GM12801 (cell line): Measurements from ENCODE around the gene HSDL2.

Source experiments
- CTCF ChIP-seq: IDR thresholded peaks from one replicate; pipeline ENCODE4 v1.5.1; 2011; ENCODE audit warnings: control low read depth; ENCODE audit not compliant: insufficient read length; ENCODE audit errors: extremely low read depth

HSDL2 gene

GRCh38 chr9:112369817-112370216 lies 10.1 kb upstream of the HSDL2 start:
- TF ChIP-seq CTCF = no peak

- no peak for TF ChIP-seq CTCF
Measured at GRCh38 chr9:112371060-112371459, 8.8 kb upstream of the HSDL2 start.

DNA sequence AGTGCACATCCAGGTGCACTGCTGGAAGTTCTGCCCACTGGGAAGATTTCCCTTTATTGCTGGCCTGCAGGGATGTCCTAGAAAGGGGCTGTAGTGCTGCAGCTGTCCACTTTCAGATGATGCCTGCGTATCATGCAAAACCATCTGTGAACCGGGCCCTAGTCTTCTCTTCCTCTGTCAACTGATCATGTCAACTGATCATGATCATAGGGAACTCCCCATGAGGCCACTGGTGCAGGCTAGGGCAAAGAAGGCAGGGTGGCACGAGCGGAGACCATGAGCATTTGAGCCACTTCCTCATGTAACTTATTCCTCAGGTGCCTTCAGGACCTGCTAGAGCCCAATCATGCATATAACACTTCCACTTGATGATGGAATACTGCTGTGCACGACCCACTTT lies 4.5 kb upstream of the HSDL2 start:
- no peak for TF ChIP-seq CTCF

DNA sequence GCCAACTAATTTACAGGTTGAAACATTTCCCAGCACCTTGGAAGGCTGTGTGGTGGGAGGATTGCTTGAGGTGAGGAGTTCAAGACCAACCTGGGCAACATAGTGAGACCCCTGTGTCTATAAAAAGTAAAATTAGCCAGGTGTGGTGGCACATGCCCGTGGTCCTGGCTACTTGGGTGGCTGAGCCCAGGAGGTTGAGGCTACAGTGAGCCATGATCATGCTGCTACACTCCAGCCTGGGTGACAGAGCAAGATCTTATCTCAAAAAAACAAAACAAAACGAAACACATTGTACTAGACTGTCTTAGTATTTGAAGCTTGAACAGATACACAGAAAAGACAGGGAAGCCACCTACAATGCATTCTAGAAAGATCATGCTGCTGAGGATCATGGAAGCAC lies 2.8 kb upstream of the HSDL2 start:
- TF ChIP-seq CTCF = no peak

DNA sequence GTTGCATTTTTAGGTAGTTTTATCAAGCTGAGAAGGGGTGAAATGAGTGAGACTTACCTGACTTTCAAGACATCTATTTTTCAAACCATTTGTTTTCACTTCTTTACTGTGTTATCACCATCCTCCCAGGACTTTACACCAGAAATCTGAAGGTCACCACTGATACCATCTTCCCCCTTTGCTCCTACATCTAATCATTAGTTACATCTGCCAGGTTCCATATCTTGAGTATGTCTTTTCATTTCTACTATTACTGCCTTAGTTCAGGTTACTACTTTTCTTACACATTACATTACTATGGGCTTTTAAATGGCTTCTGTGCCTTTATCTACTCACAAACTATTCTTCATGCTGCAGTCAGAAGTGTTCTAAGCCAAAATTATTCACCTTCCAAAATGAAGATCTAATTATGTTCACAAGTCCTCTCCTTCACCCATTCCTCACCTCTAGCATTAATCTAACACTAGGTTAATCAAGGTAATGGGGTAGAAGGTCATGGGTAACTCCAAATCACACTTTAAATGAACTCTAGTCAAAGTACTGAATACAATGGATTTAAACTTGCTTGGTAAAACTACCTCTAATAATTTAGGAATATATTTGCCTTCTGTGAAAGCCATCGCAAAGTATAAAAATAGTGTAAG lies 2.1 kb upstream of the HSDL2 start:
- TF ChIP-seq CTCF = no peak

DNA sequence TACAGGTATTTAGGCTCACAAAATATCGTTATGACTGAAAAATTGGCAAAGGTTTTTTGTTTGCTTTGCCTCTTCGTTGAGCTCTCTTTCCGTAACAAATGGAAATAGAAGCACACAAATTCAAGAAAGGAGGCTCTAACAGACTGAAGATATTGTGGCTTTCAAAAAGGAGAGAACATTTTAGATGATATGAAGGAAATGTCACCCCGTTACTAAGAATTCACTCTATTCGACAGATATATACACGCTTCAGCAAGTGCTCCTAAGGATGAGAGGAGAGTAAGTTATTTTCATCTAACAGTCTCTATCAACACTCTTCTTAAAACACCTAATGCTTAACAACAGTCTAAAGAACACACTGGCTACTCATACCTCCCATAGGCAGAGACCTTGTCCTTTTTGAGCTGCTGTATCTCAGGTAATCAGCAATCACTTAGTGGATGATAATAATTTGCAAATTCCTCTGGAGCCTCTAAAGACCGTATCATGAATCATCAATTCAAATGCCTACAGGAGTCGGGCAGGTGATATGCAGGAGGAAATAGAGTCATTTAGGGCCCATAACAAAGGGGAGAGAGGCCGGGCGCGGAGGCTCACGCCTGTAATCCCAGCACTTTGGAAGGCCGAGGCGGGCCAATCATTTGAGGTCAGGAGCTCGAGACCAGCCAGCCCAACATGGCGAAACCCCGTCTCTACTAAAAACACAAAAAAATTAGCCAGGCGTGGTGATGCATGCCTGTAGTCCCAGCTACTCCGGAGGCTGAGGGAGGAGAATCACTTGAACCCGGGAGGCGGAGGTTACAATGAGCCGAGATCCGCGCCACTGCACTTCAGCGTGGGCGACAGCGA lies 1.4 kb upstream of the HSDL2 start:
- no peak for TF ChIP-seq CTCF

GRCh38 chr9:112379177-112380101 lies 469 bp upstream of the HSDL2 start:
- TF ChIP-seq CTCF = no peak
